Spleen (tissue), 11 donors: ENCODE measurements around the gene SALL4. TPM values are rescaled to one million over a fixed set of nuclear protein-coding genes. Genes with fewer than 3 reads are reported as not detected.

Experiments
- DNase-seq: peaks from one replicate; pipeline ENCODE4 v3.0.0-alpha.2; 2020
- H3K27ac ChIP-seq, 8 donors: fragments of 200-600 bp; sonication (generic) in 7 of 8; 1 replicate in 4 of 8; 2 replicates in 4 of 8; pipeline versions ENCODE4 v1.5.0 to v1.8.0; 2016 to 2021; ENCODE audit warnings: inconsistent platforms in 4 of 8, mild to moderate bottlenecking in 4 of 8, moderate library complexity in 1 of 8
- H3K27me3 ChIP-seq, 7 donors: fragments of 200-600 bp; sonication (generic) in 6 of 7; replicated peaks in 1 of 7; 1 replicate in 4 of 7; 2 replicates in 3 of 7; pipeline versions ENCODE4 v1.5.0 to v1.8.0; 2016 to 2021; ENCODE audit warnings: inconsistent platforms in 3 of 7, mild to moderate bottlenecking in 1 of 7
- H3K36me3 ChIP-seq, 6 donors: fragments of 200-600 bp; sonication (generic) in 5 of 6; 1 replicate in 4 of 6; 2 replicates in 2 of 6; pipeline versions ENCODE4 v1.5.0 to v1.8.0; 2016 to 2021; ENCODE audit warnings: inconsistent platforms in 2 of 6
- H3K4me1 ChIP-seq, 6 donors: fragments of 200-600 bp; sonication (generic) in 5 of 6; 1 replicate in 3 of 6; 2 replicates in 3 of 6; pipeline versions ENCODE4 v1.5.0 to v1.8.0; 2016 to 2021; ENCODE audit warnings: inconsistent platforms in 3 of 6
- H3K4me3 ChIP-seq, 8 donors: fragments of 200-600 bp; sonication (generic) in 7 of 8; 1 replicate in 4 of 8; 2 replicates in 4 of 8; pipeline versions ENCODE4 v1.5.0 to v1.8.0; 2016 to 2021; ENCODE audit warnings: inconsistent platforms in 4 of 8, mild to moderate bottlenecking in 4 of 8, moderate library complexity in 2 of 8
- H3K9me3 ChIP-seq, 8 donors: fragments of 200-600 bp; sonication (generic) in 7 of 8; 1 replicate in 4 of 8; 2 replicates in 4 of 8; pipeline versions ENCODE4 v1.5.0 to v1.8.0; 2016 to 2021; ENCODE audit warnings: inconsistent platforms in 4 of 8
- CTCF ChIP-seq, 11 experiments: fragments of 200-600 bp in 7 of 11; fragments of 450-650 bp in 4 of 11; sonication (generic) in 4 of 11; IDR thresholded peaks in 8 of 11; conservative IDR thresholded peaks in 3 of 11; 1 replicate in 7 of 11; 2 replicates in 4 of 11; pipeline versions ENCODE4 v1.4.0 to v1.8.0; 2016 to 2021; ENCODE audit warnings: antibody characterized with exemption in 11 of 11, inconsistent platforms in 4 of 11, mild to moderate bottlenecking in 1 of 11
- POLR2A ChIP-seq, 3 donors: fragments of 450-650 bp; IDR thresholded peaks; one replicate each; pipeline ENCODE4 v1.5.1; 2017; ENCODE audit warnings: antibody characterized with exemption in 3 of 3, mild to moderate bottlenecking in 1 of 3
- POLR2AphosphoS5 ChIP-seq, 3 donors: sonication (generic); formaldehyde crosslinking; IDR thresholded peaks; one replicate each; pipeline ENCODE4 v1.5.1; 2017; ENCODE audit warnings: antibody characterized with exemption in 3 of 3
- WGBS, 5 donors: extraction: QIAGEN DNeasy Blood & Tissue Kit in 3 of 5; methylation state at CpG; one replicate each; pipeline versions ENCODE4 v1.1.5 to v1.1.7; 2013 to 2018; 5-methylcytosine and 5-hydroxymethylcytosine counted together
- intact Hi-C: fragments of 100-400 bp; cut with DNase I; formaldehyde crosslinking; loops from one replicate; pipeline ENCODE4 v1.15.0; 2023; ENCODE audit warnings: low total_unique reads
- polyA plus RNA-seq, 3 donors: library from polyadenylated mRNA; stranded (reverse); fragments of 200-250 nt; gene quantifications; one replicate each; pipeline ENCODE4 v1.2.1, GENCODE V29; 2013
- total RNA-seq, 7 donors: library from RNA; depleted of rRNA in 3 of 7; stranded (reverse); fragments of >200 nt in 3 of 7; fragmentation: NEBNext Ultra II Directional in 4 of 7; extraction: Animal tissue kit (Norgen Biotek cat#: 25700) in 4 of 7; gene quantifications; one replicate each; pipeline versions ENCODE4 v1.1.0 to v1.2.1, GENCODE V29; 2016 to 2021
- donor health status: healthy with polysubstance abuse.
- donor health status: DM: no; HTN: no; CAD: no; lungs with moderate emphysema.
- donor health status: DM: no; HTN: no; CAD: no.
- donor health status: Bipolar disorder and iron deficiency.
- donor health status: healthy.
- donor health status: DM: no; HTN: no; CAD: no.
- donor health status: DM: yes; HTN: yes; CAD: no.

Gene SALL4
- total and polyA plus RNA-seq, 10 donors, result 0.06 to 2.3 (median 0.42) TPM

- H3K9me3 ChIP-seq, result no peaks in the 10 kb centered on the region
- no peak for DNase-seq
- TF ChIP-seq POLR2AphosphoS5 (IDR thresholded peaks at IDR 0.05) (no peak), CTCF (IDR thresholded peaks at IDR 0.05 in 8 of 11, conservative IDR thresholded peaks at IDR 0.05 in 3 of 11) (no peak), POLR2A (IDR thresholded peaks at IDR 0.05) (no peak)
- intact Hi-C loops, result no loop called here
- no peak overlapping the region for H3K27ac ChIP-seq
- WGBS, 5 donors, result 72 to 85% (median 73%) methylated on average over 13 to 14 of the region's 14 CpGs
- peaks cover 0 to 4% (median 0%) of the 10 kb centered on the region in 6 donors for H3K4me1 ChIP-seq
- peaks cover 0 to 4% (median 0%) of the 10 kb centered on the region in 6 donors for H3K36me3 ChIP-seq
- H3K27me3 ChIP-seq, result peaks cover 0 to 7% (median 0%) of the 10 kb centered on the region in 7 donors
- no peak overlapping the region for H3K4me3 ChIP-seq
Measured at GRCh38 chr20:51760905-51761546, 41.3 kb downstream of the SALL4 start.

GRCh38 chr20:51759769-51760510 is 42.4 kb downstream of the SALL4 start:
- WGBS, 5 donors, result 87 to 91% (median 89%) methylated on average over 14 of the region's 14 CpGs
- intact Hi-C loops, result no loop called here
- TF ChIP-seq POLR2AphosphoS5 (IDR thresholded peaks at IDR 0.05), result no peak
- TF ChIP-seq CTCF (IDR thresholded peaks at IDR 0.05 in 8 of 11, conservative IDR thresholded peaks at IDR 0.05 in 3 of 11), result no peak
- no peak for TF ChIP-seq POLR2A (IDR thresholded peaks at IDR 0.05)

GRCh38 chr20:51758978-51759544 is 43.3 kb downstream of the SALL4 start:
- Histone ChIP-seq H3K4me1 (no peaks in the 10 kb centered on the region), H3K27ac (no peak overlapping the region), H3K9me3 (no peaks in the 10 kb centered on the region), H3K4me3 (no peak overlapping the region), H3K36me3 (peaks cover 0 to 4% (median 0%) of the 10 kb centered on the region in 6 donors), H3K27me3 (no peaks in the 10 kb centered on the region)
- DNase-seq, result no peak
- 65 to 78% (median 74%) methylated on average over 10 to 12 of the region's 12 CpGs for WGBS, 5 donors
- intact Hi-C loops, result no loop called here
- TF ChIP-seq CTCF (IDR thresholded peaks at IDR 0.05 in 8 of 11, conservative IDR thresholded peaks at IDR 0.05 in 3 of 11) (no peak), POLR2AphosphoS5 (IDR thresholded peaks at IDR 0.05) (no peak), POLR2A (IDR thresholded peaks at IDR 0.05) (no peak)

More at GRCh38 chr20:51759769-51760510, 42.4 kb downstream of the SALL4 start:
- DNase-seq, result no peak
- H3K9me3 ChIP-seq, result no peaks in the 10 kb centered on the region
- H3K27ac ChIP-seq, result no peak overlapping the region
- no peaks in the 10 kb centered on the region for H3K4me1 ChIP-seq
- no peak overlapping the region for H3K4me3 ChIP-seq
- peaks cover 0 to 4% (median 0%) of the 10 kb centered on the region in 6 donors for H3K36me3 ChIP-seq
- no peaks in the 10 kb centered on the region for H3K27me3 ChIP-seq

- Histone ChIP-seq H3K27me3 (no peaks in the 10 kb centered on the region), H3K4me1 (peaks cover 0 to 3% (median 0%) of the 10 kb centered on the region in 6 donors), H3K4me3 (no peak overlapping the region), H3K36me3 (peaks cover 0 to 4% (median 0%) of the 10 kb centered on the region in 6 donors), H3K9me3 (no peaks in the 10 kb centered on the region), H3K27ac (no peak overlapping the region)
- no peak for DNase-seq
- TF ChIP-seq POLR2A (IDR thresholded peaks at IDR 0.05) (no peak), POLR2AphosphoS5 (IDR thresholded peaks at IDR 0.05) (no peak), CTCF (IDR thresholded peaks at IDR 0.05 in 8 of 11, conservative IDR thresholded peaks at IDR 0.05 in 3 of 11) (no peak)
- intact Hi-C loops, result no loop called here
- WGBS, 5 donors, result 88 to 94% (median 92%) methylated on average over 8 to 10 of the region's 10 CpGs
Measured at GRCh38 chr20:51757226-51757625, 45.1 kb downstream of the SALL4 start.
